ENCODE data around the gene PRKAG2.

- no peak for TF ChIP-seq CTCF (IDR thresholded peaks at IDR 0.05)
- TF ChIP-seq POLR2A (IDR thresholded peaks at IDR 0.05) = no peak
These were observed 320.3 kb downstream of the PRKAG2 start for GRCh38 chr7:151556592-151556991.

Data from thyroid gland (tissue), 4 donors.